Coronary artery (tissue), 2 donors: ENCODE data around the gene ATG2B.
A peak's percentile ranks its signal among the peaks of the same experiment; 100 is the strongest.

ENCODE experiments used
- DNase-seq: peaks from one replicate; pipeline ENCODE4 v3.0.0-alpha.2; 2017; ENCODE audit warnings: low spot score
- H3K27ac ChIP-seq, 2 donors: fragments of 200-600 bp; sonication (generic); one replicate each; pipeline ENCODE4 v1.5.1; 2016 to 2019
- H3K4me3 ChIP-seq: fragments of 200-600 bp; sonication (generic); 2 replicates; pipeline ENCODE4 v1.5.1; 2016; ENCODE audit warnings: mild to moderate bottlenecking, moderate library complexity
- TF ChIP-seq, protein P1 (sequence below): fragments of 200-600 bp; sonication (generic); IDR thresholded peaks from one replicate; pipeline ENCODE4 v1.5.1; 2019; ENCODE audit warnings: antibody characterized with exemption

The ATG2B gene

GRCh38 chr14:96376093-96376492, 13.0 kb upstream of the ATG2B start:
- TF ChIP-seq, protein P1, sequence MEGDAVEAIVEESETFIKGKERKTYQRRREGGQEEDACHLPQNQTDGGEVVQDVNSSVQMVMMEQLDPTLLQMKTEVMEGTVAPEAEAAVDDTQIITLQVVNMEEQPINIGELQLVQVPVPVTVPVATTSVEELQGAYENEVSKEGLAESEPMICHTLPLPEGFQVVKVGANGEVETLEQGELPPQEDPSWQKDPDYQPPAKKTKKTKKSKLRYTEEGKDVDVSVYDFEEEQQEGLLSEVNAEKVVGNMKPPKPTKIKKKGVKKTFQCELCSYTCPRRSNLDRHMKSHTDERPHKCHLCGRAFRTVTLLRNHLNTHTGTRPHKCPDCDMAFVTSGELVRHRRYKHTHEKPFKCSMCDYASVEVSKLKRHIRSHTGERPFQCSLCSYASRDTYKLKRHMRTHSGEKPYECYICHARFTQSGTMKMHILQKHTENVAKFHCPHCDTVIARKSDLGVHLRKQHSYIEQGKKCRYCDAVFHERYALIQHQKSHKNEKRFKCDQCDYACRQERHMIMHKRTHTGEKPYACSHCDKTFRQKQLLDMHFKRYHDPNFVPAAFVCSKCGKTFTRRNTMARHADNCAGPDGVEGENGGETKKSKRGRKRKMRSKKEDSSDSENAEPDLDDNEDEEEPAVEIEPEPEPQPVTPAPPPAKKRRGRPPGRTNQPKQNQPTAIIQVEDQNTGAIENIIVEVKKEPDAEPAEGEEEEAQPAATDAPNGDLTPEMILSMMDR = no peak
- no peak overlapping the region for H3K4me3 ChIP-seq
- no peak for DNase-seq
- no peak overlapping the region for H3K27ac ChIP-seq

DNA sequence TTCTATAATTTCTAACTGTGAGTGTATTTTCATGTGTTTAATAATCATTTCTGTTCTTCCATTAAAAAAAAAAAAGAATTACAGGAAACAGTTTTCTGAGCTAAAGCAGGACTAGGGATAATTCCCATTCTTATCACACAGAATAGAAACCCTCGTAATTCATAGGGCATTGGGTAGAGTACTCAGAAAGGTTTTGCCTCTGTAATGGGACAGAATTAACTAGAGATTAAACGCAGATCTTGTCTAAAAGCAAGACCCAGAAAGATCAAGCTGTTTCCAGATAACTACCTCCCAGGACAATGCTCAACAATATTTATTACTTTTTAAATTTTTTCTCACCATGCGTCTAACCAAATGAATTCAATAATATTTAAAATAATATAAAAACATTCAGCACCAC, 10.4 kb upstream of the ATG2B start:
- TF ChIP-seq, protein P1 = no peak
- Histone ChIP-seq H3K27ac (no peak overlapping the region), H3K4me3 (no peak overlapping the region)
- DNase-seq = no peak

GRCh38 chr14:96370528-96370927, 7.4 kb upstream of the ATG2B start:
- no peak for DNase-seq
- TF ChIP-seq, protein P1 = no peak
- no peak overlapping the region for H3K4me3 ChIP-seq
- no peak overlapping the region for H3K27ac ChIP-seq

- H3K4me3 ChIP-seq = no peak overlapping the region
- TF ChIP-seq, protein P1 = no peak
- DNase-seq = no peak
- no peak overlapping the region for H3K27ac ChIP-seq
Measured at GRCh38 chr14:96368534-96368933, 5.4 kb upstream of the ATG2B start.

GRCh38 chr14:96364962-96365361, 1.8 kb upstream of the ATG2B start:
- no peak for DNase-seq
- TF ChIP-seq, protein P1 = no peak
- Histone ChIP-seq H3K4me3 (no peak overlapping the region), H3K27ac (no peak overlapping the region)

DNA sequence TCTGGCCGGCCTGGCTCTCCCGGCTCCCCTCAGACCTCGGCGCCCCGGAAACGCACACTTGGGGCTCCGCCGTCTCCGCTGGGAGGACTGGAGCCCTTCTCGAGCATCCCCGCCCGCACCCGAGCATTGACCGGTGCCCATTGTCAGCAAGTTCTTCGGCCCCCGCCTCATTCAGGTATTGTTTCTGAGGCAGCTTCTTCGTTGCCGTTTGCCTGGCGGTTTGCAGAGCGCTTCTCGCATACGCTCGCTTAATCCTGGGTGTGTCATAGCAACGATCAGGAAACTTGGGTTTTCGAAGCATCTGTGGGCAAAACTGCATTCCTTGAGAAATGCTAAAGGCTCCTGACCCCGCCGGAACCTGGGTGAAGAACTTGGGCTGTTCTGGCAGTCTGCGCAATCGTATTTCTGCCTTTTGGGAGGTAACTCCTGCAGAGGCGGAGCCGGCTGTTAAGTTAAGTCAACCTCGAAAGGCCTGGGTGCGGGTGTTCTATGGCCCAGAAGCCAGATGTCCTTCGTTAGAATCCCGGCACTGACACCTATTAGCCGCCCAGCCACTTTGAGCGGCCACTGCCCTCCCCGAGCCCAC, 703 bp upstream of the ATG2B start:
- TF ChIP-seq, protein P1 = no peak
- Histone ChIP-seq H3K4me3 (peak overlapping the region; percentile 96), H3K27ac (peak overlapping the region; percentile 95 to 96)
- DNase-seq = no peak
